ENCODE results near the gene ANP32E.

DNA sequence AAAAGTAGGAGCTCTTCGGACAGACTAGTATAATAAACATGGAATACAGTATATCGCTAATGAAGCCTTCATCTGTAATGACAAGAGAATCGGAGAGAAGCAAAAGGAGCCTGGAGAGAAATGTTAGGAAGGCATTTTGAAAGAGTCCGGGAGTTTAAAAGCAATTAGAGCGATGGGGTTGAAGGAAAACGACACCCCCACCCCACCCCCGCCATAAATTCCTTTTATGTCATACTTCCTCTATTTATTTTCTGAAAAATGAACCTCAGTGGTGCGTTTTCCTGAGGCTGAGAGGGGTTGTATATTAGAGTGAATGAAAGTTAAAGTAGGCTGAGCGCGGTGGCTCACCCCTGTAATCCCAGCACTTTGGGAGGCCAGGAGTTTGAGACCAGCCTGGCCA lies 33.5 kb upstream of the ANP32E start:
- TF ChIP-seq CTCF (IDR thresholded peaks at IDR 0.05; ENCODE audit: control extremely low read depth in 1 of 3, insufficient read depth in 1 of 3, low read depth in 1 of 3, low read length in 3 of 3), result no peak
- no peak for TF ChIP-seq CEBPB (IDR thresholded peaks at IDR 0.05; ENCODE audit: low read depth, low read length)
- TF ChIP-seq POLR2A (IDR thresholded peaks at IDR 0.05; ENCODE audit: control extremely low read depth in 1 of 2, low read depth in 2 of 2, low read length in 2 of 2), result no peak

Measured in H1 (cell line).